H1 (cell line): Measurements from ENCODE around the gene MDM1. TPM values are rescaled to one million over a fixed set of nuclear protein-coding genes. Genes with fewer than 3 reads are reported as not detected.

Experiments used
- BACH1 ChIP-seq: IDR thresholded peaks from 2 replicates; pipeline ENCODE4 v1.6.1; 2012; ENCODE audit warnings: low read length, improper control_type of control experiment
- CEBPB ChIP-seq: IDR thresholded peaks from 2 replicates; pipeline ENCODE4 v1.6.1; 2012; ENCODE audit warnings: low read depth, low read length
- EZH2 ChIP-seq: fragments of 200-600 bp; sonication (generic); IDR thresholded peaks from 2 replicates; pipeline ENCODE4 v1.7.1; 2012; ENCODE audit warnings: low read depth, mild to moderate bottlenecking, moderate library complexity, low read length, inconsistent platforms; ENCODE audit not compliant: severe bottlenecking
- HDAC6 ChIP-seq: IDR thresholded peaks from one replicate; pipeline ENCODE4 v1.7.1; 2012; ENCODE audit warnings: low read depth, mild to moderate bottlenecking, inconsistent platforms, low read length, moderate library complexity
- KDM1A ChIP-seq: fragments of 200-600, 300-600 bp; sonication (generic); IDR thresholded peaks from 2 replicates; pipeline ENCODE4 v1.7.1; 2016; ENCODE audit warnings: mild to moderate bottlenecking, low read length, borderline replicate concordance
- POLR2A ChIP-seq, 2 experiments: IDR thresholded peaks; 1 replicate in 1 of 2; 2 replicates in 1 of 2; pipeline ENCODE4 v1.6.1; 2011; ENCODE audit warnings: low read depth in 2 of 2, low read length in 2 of 2, mild to moderate bottlenecking in 2 of 2; ENCODE audit errors: control extremely low read depth in 1 of 2
- RAD21 ChIP-seq, 2 experiments: IDR thresholded peaks in 1 of 2; conservative IDR thresholded peaks in 1 of 2; 2 replicates each; pipeline ENCODE4 v1.6.1; 2011; ENCODE audit warnings: low read depth in 2 of 2, low read length in 2 of 2, improper control_type of control experiment in 1 of 2, inconsistent platforms in 1 of 2, mild to moderate bottlenecking in 1 of 2, moderate library complexity in 1 of 2
- SAP30 ChIP-seq: fragments of 300-600 bp; sonication (generic); IDR thresholded peaks from 2 replicates; pipeline ENCODE4 v1.7.1; 2012; ENCODE audit warnings: low read length, moderate library complexity, mild to moderate bottlenecking, inconsistent platforms; ENCODE audit not compliant: insufficient read depth, insufficient replicate concordance
- SIX5 ChIP-seq: IDR thresholded peaks from 2 replicates; pipeline ENCODE4 v1.6.1; 2011; ENCODE audit warnings: mild to moderate bottlenecking, low read depth, low read length
- ZNF274 ChIP-seq: IDR thresholded peaks from 2 replicates; pipeline ENCODE4 v1.7.0; 2012; ENCODE audit warnings: low read length, borderline replicate concordance; ENCODE audit errors: extremely low read depth
- polyA plus RNA-seq, 7 experiments: library from polyadenylated mRNA; depleted of rRNA in 3 of 7; stranded (reverse) in 5 of 7; unstranded in 2 of 7; fragments of >200 nt in 5 of 7; fragments of 200-250 nt in 2 of 7; gene quantifications; 1 replicate in 5 of 7; 2 replicates in 1 of 7; 4 replicates in 1 of 7; pipeline versions ENCODE4 v1.2.1 to v1.2.3, GENCODE V29; 2011 to 2013; ENCODE audit warnings: missing spikeins in 2 of 7, mixed read lengths in 2 of 7
- total RNA-seq: library from RNA; stranded (reverse); fragmentation: NEBNext Ultra II Directional; extraction: Animal tissue kit (Norgen Biotek cat#: 25700); gene quantifications from 2 replicates; pipeline ENCODE4 v1.2.1, GENCODE V29; 2021
- TF ChIP-seq, protein P1 (sequence below): fragments of 300-600 bp; sonication (generic); IDR thresholded peaks from 2 replicates; pipeline ENCODE4 v1.7.1; 2012; ENCODE audit warnings: low read length, moderate library complexity, mild to moderate bottlenecking, inconsistent platforms; ENCODE audit not compliant: insufficient replicate concordance
- TF ChIP-seq, protein P2 (sequence below): IDR thresholded peaks from 2 replicates; pipeline ENCODE4 v1.6.1; 2012; ENCODE audit warnings: inconsistent platforms

Gene MDM1
- total and polyA plus RNA-seq, 2 of the 8 experiments (the other 6 are each of a cell fraction or from before 2014, with no cell fraction given) = 3.1 to 10.7 TPM

GRCh38 chr12:68324531-68324930 is 7.6 kb downstream of the MDM1 start (continued):
- TF ChIP-seq, protein P1, sequence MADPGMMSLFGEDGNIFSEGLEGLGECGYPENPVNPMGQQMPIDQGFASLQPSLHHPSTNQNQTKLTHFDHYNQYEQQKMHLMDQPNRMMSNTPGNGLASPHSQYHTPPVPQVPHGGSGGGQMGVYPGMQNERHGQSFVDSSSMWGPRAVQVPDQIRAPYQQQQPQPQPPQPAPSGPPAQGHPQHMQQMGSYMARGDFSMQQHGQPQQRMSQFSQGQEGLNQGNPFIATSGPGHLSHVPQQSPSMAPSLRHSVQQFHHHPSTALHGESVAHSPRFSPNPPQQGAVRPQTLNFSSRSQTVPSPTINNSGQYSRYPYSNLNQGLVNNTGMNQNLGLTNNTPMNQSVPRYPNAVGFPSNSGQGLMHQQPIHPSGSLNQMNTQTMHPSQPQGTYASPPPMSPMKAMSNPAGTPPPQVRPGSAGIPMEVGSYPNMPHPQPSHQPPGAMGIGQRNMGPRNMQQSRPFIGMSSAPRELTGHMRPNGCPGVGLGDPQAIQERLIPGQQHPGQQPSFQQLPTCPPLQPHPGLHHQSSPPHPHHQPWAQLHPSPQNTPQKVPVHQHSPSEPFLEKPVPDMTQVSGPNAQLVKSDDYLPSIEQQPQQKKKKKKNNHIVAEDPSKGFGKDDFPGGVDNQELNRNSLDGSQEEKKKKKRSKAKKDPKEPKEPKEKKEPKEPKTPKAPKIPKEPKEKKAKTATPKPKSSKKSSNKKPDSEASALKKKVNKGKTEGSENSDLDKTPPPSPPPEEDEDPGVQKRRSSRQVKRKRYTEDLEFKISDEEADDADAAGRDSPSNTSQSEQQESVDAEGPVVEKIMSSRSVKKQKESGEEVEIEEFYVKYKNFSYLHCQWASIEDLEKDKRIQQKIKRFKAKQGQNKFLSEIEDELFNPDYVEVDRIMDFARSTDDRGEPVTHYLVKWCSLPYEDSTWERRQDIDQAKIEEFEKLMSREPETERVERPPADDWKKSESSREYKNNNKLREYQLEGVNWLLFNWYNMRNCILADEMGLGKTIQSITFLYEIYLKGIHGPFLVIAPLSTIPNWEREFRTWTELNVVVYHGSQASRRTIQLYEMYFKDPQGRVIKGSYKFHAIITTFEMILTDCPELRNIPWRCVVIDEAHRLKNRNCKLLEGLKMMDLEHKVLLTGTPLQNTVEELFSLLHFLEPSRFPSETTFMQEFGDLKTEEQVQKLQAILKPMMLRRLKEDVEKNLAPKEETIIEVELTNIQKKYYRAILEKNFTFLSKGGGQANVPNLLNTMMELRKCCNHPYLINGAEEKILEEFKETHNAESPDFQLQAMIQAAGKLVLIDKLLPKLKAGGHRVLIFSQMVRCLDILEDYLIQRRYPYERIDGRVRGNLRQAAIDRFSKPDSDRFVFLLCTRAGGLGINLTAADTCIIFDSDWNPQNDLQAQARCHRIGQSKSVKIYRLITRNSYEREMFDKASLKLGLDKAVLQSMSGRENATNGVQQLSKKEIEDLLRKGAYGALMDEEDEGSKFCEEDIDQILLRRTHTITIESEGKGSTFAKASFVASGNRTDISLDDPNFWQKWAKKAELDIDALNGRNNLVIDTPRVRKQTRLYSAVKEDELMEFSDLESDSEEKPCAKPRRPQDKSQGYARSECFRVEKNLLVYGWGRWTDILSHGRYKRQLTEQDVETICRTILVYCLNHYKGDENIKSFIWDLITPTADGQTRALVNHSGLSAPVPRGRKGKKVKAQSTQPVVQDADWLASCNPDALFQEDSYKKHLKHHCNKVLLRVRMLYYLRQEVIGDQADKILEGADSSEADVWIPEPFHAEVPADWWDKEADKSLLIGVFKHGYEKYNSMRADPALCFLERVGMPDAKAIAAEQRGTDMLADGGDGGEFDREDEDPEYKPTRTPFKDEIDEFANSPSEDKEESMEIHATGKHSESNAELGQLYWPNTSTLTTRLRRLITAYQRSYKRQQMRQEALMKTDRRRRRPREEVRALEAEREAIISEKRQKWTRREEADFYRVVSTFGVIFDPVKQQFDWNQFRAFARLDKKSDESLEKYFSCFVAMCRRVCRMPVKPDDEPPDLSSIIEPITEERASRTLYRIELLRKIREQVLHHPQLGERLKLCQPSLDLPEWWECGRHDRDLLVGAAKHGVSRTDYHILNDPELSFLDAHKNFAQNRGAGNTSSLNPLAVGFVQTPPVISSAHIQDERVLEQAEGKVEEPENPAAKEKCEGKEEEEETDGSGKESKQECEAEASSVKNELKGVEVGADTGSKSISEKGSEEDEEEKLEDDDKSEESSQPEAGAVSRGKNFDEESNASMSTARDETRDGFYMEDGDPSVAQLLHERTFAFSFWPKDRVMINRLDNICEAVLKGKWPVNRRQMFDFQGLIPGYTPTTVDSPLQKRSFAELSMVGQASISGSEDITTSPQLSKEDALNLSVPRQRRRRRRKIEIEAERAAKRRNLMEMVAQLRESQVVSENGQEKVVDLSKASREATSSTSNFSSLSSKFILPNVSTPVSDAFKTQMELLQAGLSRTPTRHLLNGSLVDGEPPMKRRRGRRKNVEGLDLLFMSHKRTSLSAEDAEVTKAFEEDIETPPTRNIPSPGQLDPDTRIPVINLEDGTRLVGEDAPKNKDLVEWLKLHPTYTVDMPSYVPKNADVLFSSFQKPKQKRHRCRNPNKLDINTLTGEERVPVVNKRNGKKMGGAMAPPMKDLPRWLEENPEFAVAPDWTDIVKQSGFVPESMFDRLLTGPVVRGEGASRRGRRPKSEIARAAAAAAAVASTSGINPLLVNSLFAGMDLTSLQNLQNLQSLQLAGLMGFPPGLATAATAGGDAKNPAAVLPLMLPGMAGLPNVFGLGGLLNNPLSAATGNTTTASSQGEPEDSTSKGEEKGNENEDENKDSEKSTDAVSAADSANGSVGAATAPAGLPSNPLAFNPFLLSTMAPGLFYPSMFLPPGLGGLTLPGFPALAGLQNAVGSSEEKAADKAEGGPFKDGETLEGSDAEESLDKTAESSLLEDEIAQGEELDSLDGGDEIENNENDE = no peak
- no peak for TF ChIP-seq SIX5
- TF ChIP-seq ZNF274 = no peak
- TF ChIP-seq EZH2 = no peak
- TF ChIP-seq SAP30 = no peak
- no peak for TF ChIP-seq HDAC6
- no peak for TF ChIP-seq KDM1A
- no peak for TF ChIP-seq CEBPB
- no peak for TF ChIP-seq RAD21 (IDR thresholded peaks at IDR 0.05 in 1 of 2, conservative IDR thresholded peaks at IDR 0.05 in 1 of 2; ENCODE audit: low read depth in 2 of 2, low read length in 2 of 2)
- no peak for TF ChIP-seq POLR2A (IDR thresholded peaks at IDR 0.05; ENCODE audit: control extremely low read depth in 1 of 2, low read depth in 2 of 2, low read length in 2 of 2)
- TF ChIP-seq, protein P2, sequence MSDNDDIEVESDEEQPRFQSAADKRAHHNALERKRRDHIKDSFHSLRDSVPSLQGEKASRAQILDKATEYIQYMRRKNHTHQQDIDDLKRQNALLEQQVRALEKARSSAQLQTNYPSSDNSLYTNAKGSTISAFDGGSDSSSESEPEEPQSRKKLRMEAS = no peak
- no peak for TF ChIP-seq BACH1
